Right cardiac atrium (tissue), 5 donors: ENCODE results near the gene WIPF1. TPM values are rescaled to one million over a fixed set of nuclear protein-coding genes. Genes with fewer than 3 reads are reported as not detected.

Experiments
- ATAC-seq, 2 donors: fragments of 200-7000 bp; cut with Tn5 transposase; one replicate each; pipeline versions ENCODE4 v1.8.0 to v1.9.1; 2020; ENCODE audit warnings: moderate library complexity in 2 of 2, mild to moderate bottlenecking in 1 of 2
- DNase-seq, 3 donors: peaks; one replicate each; pipeline ENCODE4 v3.0.0-alpha.2; 2020
- H3K27ac ChIP-seq: one replicate; pipeline ENCODE4 v1.5.1; 2013; ENCODE audit warnings: mild to moderate bottlenecking, low read length, control low read depth, moderate library complexity
- H3K27me3 ChIP-seq: one replicate; pipeline ENCODE4 v1.6.1; 2013; ENCODE audit not compliant: control insufficient read depth, insufficient read depth
- H3K4me1 ChIP-seq: one replicate; pipeline ENCODE4 v1.6.1; 2013; ENCODE audit warnings: low read length; ENCODE audit not compliant: control insufficient read depth, insufficient read depth
- H3K4me3 ChIP-seq: one replicate; pipeline ENCODE4 v1.5.1; 2013; ENCODE audit warnings: low read length, control low read depth
- H3K9me3 ChIP-seq: one replicate; pipeline ENCODE4 v1.6.1; 2013; ENCODE audit warnings: low read length; ENCODE audit not compliant: control insufficient read depth
- WGBS: extraction: QIAGEN DNeasy Blood & Tissue Kit; methylation state at CpG from one replicate; pipeline ENCODE4 v1.1.7; 2013; 5-methylcytosine and 5-hydroxymethylcytosine counted together
- intact Hi-C, 4 donors: fragments of 100-400 bp; cut with DNase I; formaldehyde crosslinking; loops; one replicate each; pipeline versions ENCODE4 v1.11.0 to v1.14.0; 2022 to 2023
- polyA plus RNA-seq: library from polyadenylated mRNA; stranded (reverse); fragments of 200-250 nt; gene quantifications from one replicate; pipeline ENCODE4 v1.2.3, GENCODE V29; 2013
- total RNA-seq, 4 donors: library from RNA; stranded (reverse); fragmentation: NEBNext Ultra II Directional; extraction: Animal tissue kit (Norgen Biotek cat#: 25700); gene quantifications; one replicate each; pipeline ENCODE4 v1.2.1, GENCODE V29; 2021
- donor health status: healthy with polysubstance abuse.
- donor health status: DM: no; HTN: yes; CAD: no.
- donor health status: DM: no; HTN: no; CAD: no.
- donor health status: DM: no; HTN: yes; CAD: no; lungs with severe emphysema.
- donor health status: DM: yes; HTN: yes; CAD: no.

WIPF1 gene
- total and polyA plus RNA-seq, 5 donors: 12.2 to 30.0 (median 26.6) TPM

DNA sequence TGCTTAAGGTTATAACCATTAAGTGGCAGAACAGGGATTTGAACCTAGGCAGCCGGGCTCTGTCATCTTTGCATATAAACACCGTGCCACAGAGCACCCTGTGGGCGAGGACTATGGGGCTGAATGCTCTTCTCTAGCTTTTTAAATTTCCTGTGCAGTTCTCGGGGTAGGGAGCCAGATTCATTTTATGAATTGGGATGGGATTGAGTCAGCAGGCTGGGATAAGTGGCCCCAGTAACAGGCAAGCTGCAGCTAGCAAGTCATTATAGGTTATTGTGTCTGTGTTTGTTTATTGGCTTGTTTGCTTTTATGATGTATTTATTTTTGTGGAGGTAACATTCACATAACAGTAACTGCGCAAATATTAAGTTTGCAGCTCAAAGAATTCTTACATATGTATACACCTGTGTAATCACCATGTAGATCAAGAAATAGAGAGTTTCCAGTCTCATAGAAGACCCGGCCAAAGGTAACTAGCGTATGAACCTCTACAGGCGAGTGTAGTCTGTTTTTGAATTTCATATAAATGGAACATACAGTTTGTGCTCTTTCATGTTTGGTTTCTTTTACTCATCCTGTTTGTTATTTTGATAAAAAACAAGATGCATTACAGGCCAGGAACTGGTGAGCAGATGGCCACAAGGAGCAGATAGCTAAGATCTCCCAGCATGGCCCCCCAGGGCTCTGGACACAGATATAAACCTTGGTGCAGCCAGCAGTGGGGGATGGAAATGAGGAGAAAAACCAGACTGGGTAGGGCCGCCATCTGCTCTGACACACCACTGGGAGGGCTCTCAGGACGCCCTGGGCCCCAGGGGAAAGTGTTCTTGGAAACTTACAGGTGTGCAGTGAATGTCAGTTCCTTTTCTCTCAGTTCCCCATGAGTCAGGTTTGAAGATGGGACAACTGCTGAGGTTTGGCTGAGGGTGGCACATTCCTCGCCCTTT, 61.6 kb downstream of the WIPF1 start:
- DNase-seq: no peak
- intact Hi-C loops: no loop called here

DNA sequence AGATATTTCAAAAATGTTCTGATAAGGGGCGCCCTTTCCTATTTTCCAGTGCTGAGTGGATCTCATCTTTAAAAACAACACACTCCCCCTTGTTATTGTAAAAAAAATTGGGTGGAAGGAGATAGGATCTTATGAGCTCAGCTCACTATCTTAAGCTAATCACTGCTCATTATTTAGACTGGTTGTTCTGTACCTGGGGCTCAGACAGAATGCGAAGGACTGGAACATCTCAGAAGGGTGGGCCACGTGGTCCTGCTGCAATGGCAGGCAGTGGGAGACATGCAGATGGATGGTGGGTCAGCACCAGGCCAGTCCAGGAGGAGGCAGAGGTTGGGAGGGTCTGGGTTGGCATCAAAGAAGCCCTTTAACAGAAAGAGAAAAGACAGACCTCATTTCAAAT, 62.5 kb downstream of the WIPF1 start:
- 51% methylated on average over 3 of the region's 3 CpGs for WGBS
- Histone ChIP-seq H3K4me1 (peaks cover 2% of the 10 kb centered on the region), H3K27ac (no peak overlapping the region), H3K9me3 (no peaks in the 10 kb centered on the region), H3K4me3 (no peak overlapping the region), H3K27me3 (no peaks in the 10 kb centered on the region)
- intact Hi-C loops: no loop called here
- ATAC-seq (no peak), DNase-seq (no peak)

More for the DNA sequence above, 61.6 kb downstream of the WIPF1 start:
- no peak for ATAC-seq
- Histone ChIP-seq H3K27me3 (no peaks in the 10 kb centered on the region), H3K27ac (no peak overlapping the region), H3K4me1 (peaks cover 2% of the 10 kb centered on the region), H3K9me3 (no peaks in the 10 kb centered on the region), H3K4me3 (no peak overlapping the region)
- 86% methylated on average over 11 of the region's 11 CpGs for WGBS

DNA sequence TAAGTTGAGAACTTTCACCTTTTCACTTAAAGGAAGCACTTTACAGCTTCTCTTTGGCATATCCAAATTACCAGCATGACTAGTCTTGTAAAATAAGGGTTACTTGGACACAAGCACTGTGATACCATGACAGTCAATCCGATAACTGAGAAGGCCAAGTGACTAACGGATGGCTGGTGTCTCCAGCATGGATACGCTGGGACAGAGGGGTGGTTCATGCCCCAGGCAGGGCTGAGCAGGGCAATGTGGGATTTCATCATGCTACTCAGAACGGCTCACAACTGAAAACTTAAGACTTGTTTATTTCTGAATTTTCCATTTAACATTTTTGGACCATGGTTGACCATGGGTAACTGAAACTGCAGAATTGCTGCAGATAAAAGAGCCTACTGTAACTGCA, 67.7 kb downstream of the WIPF1 start:
- ATAC-seq (no peak), DNase-seq (no peak)
- Histone ChIP-seq H3K9me3 (no peaks in the 10 kb centered on the region), H3K4me1 (peaks cover 2% of the 10 kb centered on the region), H3K27ac (no peak overlapping the region), H3K4me3 (no peak overlapping the region), H3K27me3 (no peaks in the 10 kb centered on the region)
- intact Hi-C loops: loop anchor here in 2 of 4 donors (10.0 kb wide), 1 partner anchor 65 kb away; no protein-coding TSS in a partner anchor
- 77% methylated on average over 4 of the region's 4 CpGs for WGBS

DNA sequence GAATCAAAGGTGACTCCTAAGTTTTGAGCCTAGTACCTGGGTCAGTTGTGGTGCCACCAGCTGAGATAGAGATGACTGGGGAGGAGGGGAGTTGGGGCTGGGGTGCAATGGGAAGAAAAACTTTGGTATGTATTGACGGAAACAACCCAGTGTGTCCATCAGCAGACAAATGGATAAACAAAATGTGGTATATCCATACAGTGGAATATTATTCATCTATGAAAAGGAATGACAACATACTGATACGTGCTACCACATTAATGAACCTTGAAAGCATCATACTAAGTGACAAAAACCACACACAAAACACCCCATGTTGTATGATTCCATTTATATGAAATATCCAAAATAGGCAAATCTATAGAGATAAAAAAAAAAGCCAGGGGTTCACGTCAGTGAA, 69.6 kb downstream of the WIPF1 start:
- no peak overlapping the region for H3K27ac ChIP-seq
- intact Hi-C loops: loop anchor here in 2 of 4 donors (10.0 kb wide), 1 partner anchor 63 kb away; no protein-coding TSS in a partner anchor
- H3K9me3 ChIP-seq: no peaks in the 10 kb centered on the region
- no peaks in the 10 kb centered on the region for H3K4me1 ChIP-seq
- DNase-seq (no peak), ATAC-seq (no peak)
- WGBS: 93% methylated on average over 3 of the region's 3 CpGs
- H3K4me3 ChIP-seq: no peak overlapping the region
- no peaks in the 10 kb centered on the region for H3K27me3 ChIP-seq

DNA sequence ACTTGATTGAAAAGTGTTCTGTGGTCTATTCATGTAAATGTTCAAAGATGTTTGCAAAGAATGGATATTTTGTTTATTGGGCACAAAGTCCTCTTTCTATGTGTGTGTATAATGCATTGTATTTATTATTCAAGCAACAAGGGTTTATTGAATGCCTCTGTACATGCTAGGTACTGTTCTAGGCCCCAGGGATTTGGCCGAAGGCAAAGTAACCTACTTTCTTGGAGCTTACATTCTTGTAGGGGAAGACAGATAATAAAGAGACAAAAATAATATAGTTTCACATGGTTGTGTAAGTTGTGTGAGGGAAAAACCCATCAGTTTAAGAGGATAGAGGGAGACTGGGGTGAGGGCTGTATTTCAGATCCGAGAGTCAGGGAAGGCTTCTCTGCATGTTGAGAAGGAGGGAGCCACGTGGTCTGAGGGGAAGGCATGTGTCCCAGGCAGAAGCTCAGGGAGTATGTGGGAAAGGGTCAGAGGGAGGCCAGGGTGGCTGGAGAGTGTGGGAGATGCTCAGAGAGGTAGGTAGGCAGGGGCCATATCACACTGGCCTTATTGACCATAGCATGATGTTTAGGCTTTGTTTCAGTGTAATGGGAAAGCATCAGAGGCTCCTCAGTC, 70.4 kb downstream of the WIPF1 start:
- intact Hi-C loops: loop anchor here in 2 of 4 donors (10.0 kb wide), 1 partner anchor 62 kb away; no protein-coding TSS in a partner anchor
- ATAC-seq (no peak), DNase-seq (no peak)
- WGBS: 83% methylated on average over 3 of the region's 3 CpGs
- Histone ChIP-seq H3K27ac (no peak overlapping the region), H3K27me3 (no peaks in the 10 kb centered on the region), H3K4me3 (no peak overlapping the region), H3K9me3 (no peaks in the 10 kb centered on the region), H3K4me1 (no peaks in the 10 kb centered on the region)

DNA sequence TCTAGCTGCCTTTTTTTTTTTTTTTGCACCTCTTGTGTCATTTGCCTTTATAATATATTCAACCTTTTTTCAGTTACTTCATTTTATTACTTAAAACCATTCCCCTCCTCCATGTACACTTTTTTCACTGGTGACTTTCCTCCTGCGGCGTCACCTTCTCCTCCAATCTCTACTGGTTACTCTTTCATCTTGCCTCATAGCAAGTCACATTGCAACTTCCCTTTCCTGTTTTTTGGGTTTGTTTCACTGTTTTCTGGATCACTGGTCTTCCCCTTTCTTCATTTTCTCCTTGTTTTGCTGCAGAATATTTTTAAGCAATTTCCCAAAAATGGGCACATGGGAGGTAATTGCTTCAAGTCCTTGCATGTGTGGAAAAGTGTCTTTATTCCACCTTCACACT, 73.1 kb downstream of the WIPF1 start:
- Histone ChIP-seq H3K9me3 (no peaks in the 10 kb centered on the region), H3K4me1 (no peaks in the 10 kb centered on the region), H3K4me3 (no peak overlapping the region), H3K27me3 (no peaks in the 10 kb centered on the region), H3K27ac (no peak overlapping the region)
- DNase-seq (no peak), ATAC-seq (no peak)
- whole genome bisulfite sequencing: 89% methylated on average over 2 of the region's 2 CpGs
- intact Hi-C loops: loop anchor here in 3 of 4 donors (5.0 to 10.0 kb wide), 2 partner anchors 60 to 62 kb away; no protein-coding TSS in a partner anchor

DNA sequence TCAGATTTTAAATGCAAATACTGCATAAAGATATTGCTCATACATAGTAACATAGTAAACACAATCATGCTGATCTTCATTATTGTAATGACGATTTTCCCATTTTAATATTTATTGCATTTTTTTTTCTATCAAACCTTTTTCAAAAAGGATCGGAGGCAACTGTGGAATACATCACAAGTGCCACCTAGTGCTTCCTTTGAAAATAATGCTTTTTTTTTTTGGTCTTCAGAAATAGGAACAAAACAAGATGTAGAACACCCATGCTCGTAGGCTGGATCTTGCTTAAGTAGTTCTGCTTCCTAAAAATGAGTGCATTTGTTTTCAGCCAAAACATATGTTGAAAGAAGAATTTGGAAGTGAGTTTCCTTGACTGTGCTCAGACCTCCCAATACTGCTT, 75.1 kb downstream of the WIPF1 start:
- Histone ChIP-seq H3K9me3 (no peaks in the 10 kb centered on the region), H3K4me3 (no peak overlapping the region), H3K27me3 (no peaks in the 10 kb centered on the region), H3K27ac (no peak overlapping the region), H3K4me1 (no peaks in the 10 kb centered on the region)
- DNase-seq (no peak), ATAC-seq (no peak)
- 13% methylated on average over 3 of the region's 3 CpGs for WGBS
- intact Hi-C loops: loop anchor here in 3 of 4 donors (5.0 to 10.0 kb wide), 2 partner anchors 58 to 60 kb away; no protein-coding TSS in a partner anchor

DNA sequence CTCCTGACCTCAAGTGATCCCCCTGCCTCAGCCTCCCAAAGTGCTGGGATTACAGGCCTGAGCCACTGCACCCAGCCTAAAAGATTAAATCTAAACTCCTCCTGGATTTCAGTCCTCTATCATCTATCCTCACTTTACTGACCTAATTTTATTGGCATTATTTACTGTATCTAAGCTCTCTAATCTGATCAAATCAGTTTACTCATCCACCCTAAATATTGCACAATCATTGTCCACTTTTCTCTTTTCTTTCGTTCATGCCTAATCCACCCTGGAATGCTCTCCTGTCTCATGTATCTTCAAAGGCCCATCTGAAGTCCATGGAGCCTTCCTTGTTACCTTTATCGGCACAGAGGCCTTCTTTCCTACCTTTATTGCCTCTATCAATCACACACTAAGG, 79.2 kb downstream of the WIPF1 start:
- ATAC-seq (no peak), DNase-seq (no peak)
- WGBS: 89% methylated on average over 2 of the region's 2 CpGs
- no peak overlapping the region for H3K4me3 ChIP-seq
- H3K27me3 ChIP-seq: no peaks in the 10 kb centered on the region
- no peaks in the 10 kb centered on the region for H3K4me1 ChIP-seq
- no peaks in the 10 kb centered on the region for H3K9me3 ChIP-seq
- intact Hi-C loops: no loop called here
- H3K27ac ChIP-seq: no peak overlapping the region

DNA sequence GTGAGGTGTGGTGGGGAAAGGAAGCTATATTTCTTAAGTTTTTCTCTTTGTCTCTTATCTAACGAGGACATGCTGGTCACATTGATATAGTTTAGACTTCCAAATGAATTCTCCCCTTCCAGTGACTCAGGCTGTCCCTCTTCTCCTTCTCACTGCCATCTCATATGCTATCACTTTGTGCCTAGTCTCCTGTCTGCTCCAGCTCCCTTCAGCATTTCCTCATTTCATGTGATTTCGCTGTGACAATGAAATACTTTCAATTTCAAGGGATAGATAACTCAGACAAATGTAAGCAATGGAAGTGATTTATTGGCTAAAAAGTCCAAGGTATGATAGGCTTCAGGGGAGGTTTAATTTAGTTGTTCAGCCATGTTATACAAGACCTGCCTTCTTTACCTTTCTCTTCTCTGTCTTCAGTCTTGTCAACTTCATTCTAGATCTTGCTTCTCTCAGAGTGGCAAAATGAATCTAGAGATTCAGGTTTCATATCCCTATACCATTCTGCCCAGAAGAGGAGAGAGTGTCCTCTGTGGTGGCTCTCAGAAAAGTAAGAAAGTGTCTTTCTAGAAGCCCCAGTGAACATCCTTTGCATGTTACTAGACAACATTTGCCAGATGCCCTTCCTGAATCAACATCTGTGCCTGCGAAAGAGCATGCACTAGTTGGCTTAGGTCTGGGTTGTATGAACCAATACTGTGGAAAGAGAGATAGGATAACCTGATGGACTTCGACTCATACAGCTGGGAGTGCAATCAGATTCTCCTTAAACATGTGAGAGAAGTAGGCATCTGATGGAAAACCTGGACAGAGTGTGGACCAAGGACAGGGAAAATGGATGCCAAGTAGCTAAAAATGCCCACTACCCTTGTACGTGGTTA, 80.9 kb downstream of the WIPF1 start:
- DNase-seq (no peak), ATAC-seq (no peak)
- no peak overlapping the region for H3K27ac ChIP-seq
- intact Hi-C loops: no loop called here
- H3K27me3 ChIP-seq: no peaks in the 10 kb centered on the region
- WGBS: 76% methylated on average over 5 of the region's 5 CpGs
- H3K4me3 ChIP-seq: no peak overlapping the region
- no peaks in the 10 kb centered on the region for H3K4me1 ChIP-seq
- H3K9me3 ChIP-seq: no peaks in the 10 kb centered on the region

DNA sequence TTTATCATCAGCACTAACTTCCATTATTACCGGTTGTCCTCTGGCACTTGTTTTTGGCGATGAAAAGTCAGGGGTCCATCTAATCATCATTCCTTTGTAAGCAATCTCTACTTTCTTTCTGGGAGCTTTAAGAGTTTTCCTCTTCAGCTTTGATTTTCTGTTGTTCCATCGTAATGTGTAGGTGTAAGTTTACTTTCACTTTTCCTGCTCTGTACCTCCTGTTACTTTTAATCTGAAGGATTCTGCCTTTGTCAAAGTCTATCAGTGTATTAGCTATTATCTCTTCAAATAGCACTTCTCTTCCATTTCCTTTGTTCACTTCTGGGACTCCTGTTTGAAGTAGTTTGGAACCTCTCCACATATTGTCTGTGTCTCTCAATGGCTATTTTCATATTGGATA, 85.3 kb downstream of the WIPF1 start:
- WGBS: 83% methylated on average over 3 of the region's 3 CpGs
- intact Hi-C loops: no loop called here

More for the DNA sequence above, 85.3 kb downstream of the WIPF1 start:
- ATAC-seq (no peak), DNase-seq (no peak)
- H3K27me3 ChIP-seq: no peaks in the 10 kb centered on the region
- H3K27ac ChIP-seq: no peak overlapping the region
- no peaks in the 10 kb centered on the region for H3K4me1 ChIP-seq
- H3K4me3 ChIP-seq: no peak overlapping the region
- H3K9me3 ChIP-seq: no peaks in the 10 kb centered on the region
